ENCODE results near the gene CDC27.

GRCh38 chr17:47117386-47117785 lies 71.7 kb downstream of the CDC27 start:
- no peak for TF ChIP-seq POLR2A (IDR thresholded peaks at IDR 0.05)
- no peak for TF ChIP-seq CTCF (IDR thresholded peaks at IDR 0.05 in 4 of 5, conservative IDR thresholded peaks at IDR 0.05 in 1 of 5)
